ENCODE measurements around the gene SDK1.
"Not testable (repeated sequence)": the region's sequence is repeated elsewhere in the genome, so short reads cannot be mapped to it uniquely, and the experiment has no call there.

SDK1 gene

GRCh38 chr7:4241304-4241612, 940.2 kb downstream of the SDK1 start:
- ATAC-seq = no peak

GRCh38 chr7:4241791-4242190, 940.7 kb downstream of the SDK1 start:
- no peak for ATAC-seq

GRCh38 chr7:4242706-4243105, 941.7 kb downstream of the SDK1 start:
- no peak for ATAC-seq

DNA sequence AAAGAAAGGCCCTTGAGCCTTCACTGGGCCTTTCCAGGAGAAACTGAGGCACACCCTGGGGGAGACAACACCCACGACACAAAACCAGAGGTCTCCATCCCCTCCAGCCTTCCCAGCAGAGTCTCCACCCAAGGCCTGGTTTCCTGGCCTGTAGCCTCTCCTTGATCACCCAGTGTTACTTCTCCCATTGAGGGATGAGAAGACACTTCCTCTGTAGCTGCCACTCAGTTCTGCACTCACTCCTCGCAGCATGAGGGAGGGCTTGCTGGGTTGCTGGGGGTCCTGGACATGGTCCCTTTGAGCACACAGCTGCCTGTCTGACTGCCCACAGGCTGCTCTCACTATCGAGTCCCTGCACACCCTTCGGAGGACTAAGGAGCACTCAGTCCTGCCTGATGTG, 943.0 kb downstream of the SDK1 start:
- no peak for ATAC-seq

GRCh38 chr7:4244635-4245034, 943.6 kb downstream of the SDK1 start:
- no peak for ATAC-seq

DNA sequence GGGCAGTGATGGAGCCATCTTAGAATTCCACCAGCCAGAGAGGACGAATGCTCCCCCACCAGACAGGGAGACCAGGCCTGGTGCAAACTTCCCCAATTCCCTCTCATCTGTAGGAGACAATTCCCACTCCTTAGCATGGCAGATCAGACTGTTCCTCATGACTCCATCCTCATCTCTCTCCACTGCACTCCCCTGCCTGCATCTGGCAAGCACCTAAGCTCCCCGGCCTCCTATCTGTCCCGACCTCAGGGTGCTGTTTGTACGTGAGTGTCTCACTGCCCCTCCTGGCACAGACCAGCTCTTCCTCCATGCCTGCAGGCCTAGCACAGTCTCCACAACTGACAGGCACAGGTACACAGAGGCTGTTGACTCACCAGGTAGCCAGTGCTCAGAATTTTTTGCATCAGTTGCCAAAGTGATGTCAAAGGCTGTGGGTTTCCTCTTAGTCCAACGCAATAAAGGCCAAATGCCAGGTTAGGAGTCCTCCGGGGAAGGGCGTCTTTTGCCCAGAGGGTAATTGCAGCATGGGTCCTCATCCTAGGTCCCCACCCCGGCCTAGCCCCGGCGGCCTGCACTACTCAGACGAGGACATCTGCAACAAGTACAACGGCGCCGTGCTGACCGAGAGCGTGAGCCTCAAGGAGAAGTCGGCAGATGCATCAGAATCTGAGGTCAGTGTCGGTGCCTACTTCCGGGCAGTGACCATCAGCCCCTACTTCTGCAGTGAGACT, 944.2 kb downstream of the SDK1 start:
- no peak for ATAC-seq

GRCh38 chr7:4245866-4246470, 944.9 kb downstream of the SDK1 start:
- no peak for ATAC-seq

GRCh38 chr7:4246536-4246935, 945.5 kb downstream of the SDK1 start:
- no peak for ATAC-seq

DNA sequence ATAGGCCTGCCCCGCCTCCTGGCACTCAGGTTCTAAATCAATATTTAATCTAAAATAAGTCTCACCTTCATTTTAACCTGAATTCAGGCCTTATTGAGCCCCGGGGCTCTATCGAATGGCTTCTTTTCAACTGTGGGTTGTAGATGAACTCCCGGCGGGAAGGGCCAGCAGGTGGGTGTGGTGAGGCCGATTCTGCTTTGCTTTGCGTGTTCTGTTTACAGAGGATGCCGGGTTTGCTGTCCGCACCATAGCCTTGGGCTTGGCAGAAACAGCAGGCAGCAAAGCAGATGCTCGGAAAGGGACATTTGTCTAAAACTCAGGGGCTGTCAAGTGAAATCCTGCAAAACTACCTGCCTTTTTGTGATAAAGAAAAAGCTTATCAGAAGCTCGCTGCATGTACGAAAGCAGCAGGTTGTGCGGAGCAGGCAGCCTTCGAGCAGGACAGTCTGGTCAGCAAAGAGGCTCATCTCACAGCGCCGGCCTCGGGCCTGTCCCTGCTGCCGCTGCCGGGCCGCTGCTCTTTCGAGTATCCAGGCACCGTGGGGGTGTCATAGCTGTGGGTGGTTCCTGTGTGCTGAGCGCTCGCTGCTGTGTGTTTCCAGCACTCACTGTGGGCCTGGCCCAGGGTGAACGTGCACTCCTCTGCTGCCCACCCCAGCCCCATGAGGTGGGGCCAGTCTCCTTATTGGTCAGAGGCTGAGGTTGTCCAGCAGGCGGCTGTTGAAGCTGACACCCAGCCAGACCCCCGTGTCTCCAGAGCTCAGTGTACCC, 946.2 kb downstream of the SDK1 start:
- no peak for ATAC-seq

- ATAC-seq = no peak
Measured at GRCh38 chr7:4248295-4248694, 947.2 kb downstream of the SDK1 start.

GRCh38 chr7:4249241-4249640, 948.2 kb downstream of the SDK1 start:
- ATAC-seq = no peak

GRCh38 chr7:4255336-4255735, 954.3 kb downstream of the SDK1 start:
- ATAC-seq = no peak

- ATAC-seq = no peak
Measured at GRCh38 chr7:4256286-4256685, 955.2 kb downstream of the SDK1 start.

- ATAC-seq = no peak
Measured at GRCh38 chr7:4257146-4258111, 956.4 kb downstream of the SDK1 start.

- not testable (repeated sequence) for ATAC-seq
Measured at GRCh38 chr7:4260116-4260515, 959.1 kb downstream of the SDK1 start.

- no peak for ATAC-seq
Measured at GRCh38 chr7:4260867-4261600, 960.0 kb downstream of the SDK1 start.

- no peak for ATAC-seq
Measured at GRCh38 chr7:4261601-4261960, 960.5 kb downstream of the SDK1 start.

GRCh38 chr7:4264206-4264605, 963.2 kb downstream of the SDK1 start:
- not testable (repeated sequence) for ATAC-seq

DNA sequence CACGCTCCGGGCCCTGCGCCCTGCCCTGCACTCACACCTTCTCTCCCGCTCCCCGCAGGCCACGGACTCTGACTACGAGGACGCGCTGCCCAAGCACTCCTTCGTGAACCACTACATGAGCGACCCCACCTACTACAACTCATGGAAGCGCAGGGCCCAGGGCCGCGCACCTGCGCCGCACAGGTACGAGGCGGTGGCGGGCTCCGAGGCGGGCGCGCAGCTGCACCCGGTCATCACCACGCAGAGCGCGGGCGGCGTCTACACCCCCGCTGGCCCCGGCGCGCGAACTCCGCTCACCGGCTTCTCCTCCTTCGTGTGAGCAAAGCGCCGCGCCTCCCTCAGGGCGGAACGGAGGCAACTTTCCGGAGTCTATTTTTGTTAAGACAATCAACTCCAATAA, 964.0 kb downstream of the SDK1 start:
- no peak for ATAC-seq

GRCh38 chr7:4265676-4266075, 964.6 kb downstream of the SDK1 start:
- ATAC-seq = no peak

DNA sequence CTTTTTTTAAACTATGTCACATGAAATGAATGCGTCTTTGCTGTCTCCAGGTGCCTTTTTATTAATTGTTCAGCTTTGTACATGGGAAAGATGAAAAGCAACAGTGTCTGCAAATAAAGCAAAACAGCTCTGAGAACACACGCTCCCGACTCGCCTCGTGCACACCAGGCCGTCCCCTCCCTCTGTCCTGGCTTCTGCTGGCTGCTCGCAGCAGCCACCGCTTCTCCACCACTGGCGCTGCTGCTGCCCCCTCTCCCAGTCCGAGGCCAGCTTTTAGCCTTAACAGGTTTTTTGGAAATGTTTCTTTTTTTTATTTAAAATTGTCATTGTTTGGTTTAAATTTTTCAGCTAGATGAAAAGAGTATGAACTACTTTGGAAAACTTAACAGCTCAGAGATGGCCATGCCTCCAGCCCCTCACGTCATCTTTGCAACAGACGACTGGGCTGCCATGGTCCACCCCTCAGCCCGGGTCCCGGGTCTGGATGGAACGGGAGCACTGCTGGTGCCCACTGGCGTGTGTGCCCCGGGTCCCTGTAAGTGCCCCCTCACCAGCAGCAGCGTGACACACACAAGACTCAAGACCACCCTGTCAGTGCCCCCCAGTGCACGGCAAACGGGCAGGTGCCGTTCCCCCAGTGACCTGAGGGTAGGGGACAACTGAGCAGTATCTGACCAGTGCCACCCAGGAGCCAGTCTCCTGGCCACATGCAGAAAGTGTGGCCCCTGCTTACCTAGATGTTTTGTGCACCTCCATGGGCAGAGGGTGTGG, 965.4 kb downstream of the SDK1 start:
- no peak for ATAC-seq
